ENCODE data around the gene LTBP2. TPM values are rescaled to one million over a fixed set of nuclear protein-coding genes. Genes with fewer than 3 reads are reported as not detected.

LTBP2 gene
- total RNA-seq, 2 donors from 2014 or later = 0.25 to 0.84 TPM

DNA sequence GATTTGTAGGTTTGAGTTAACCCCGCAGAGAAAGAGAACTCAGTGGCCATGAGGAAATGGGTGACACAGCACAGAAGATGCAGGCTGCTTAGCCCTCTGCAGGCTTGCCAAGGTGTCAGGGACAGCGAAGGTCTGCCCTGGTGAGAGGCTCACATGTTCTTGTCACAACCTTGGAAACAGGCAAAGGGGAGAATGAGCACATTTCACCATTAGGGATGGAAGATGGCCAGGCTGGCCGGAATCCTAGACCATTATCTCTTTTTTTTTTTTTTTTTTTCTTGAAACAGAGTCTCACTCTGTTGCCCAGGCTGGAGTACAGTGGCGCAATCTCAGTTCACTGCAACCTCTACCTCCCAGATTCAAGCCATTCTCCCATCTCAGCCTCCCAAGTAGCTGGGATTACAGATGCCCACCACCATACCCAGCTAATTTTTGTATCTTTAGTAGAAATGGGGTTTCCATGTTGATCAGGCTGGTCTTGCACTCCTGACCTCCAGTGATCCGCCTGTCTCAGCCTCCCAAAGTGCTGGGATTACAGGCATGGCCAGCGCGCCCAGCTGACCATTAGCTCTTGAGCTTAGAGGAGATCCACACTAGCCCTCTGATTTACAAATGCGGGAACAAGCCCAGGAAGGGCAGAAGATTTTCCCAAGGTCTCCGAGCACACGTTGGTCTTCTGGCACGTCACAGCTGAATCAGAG, 34.6 kb downstream of the LTBP2 start:
- H3K9me3 Mint-ChIP-seq = peaks cover 0 to 2% of the 10 kb centered on the region in 2 donors
- no peak overlapping the region for H3K27ac Mint-ChIP-seq
- H3K4me1 Mint-ChIP-seq (ENCODE audit: low read depth) = peaks cover 63% of the 10 kb centered on the region
- H3K36me3 Mint-ChIP-seq (ENCODE audit: insufficient read depth in 2 of 2) = peaks cover 0 to 4% of the 10 kb centered on the region in 2 donors
- ATAC-seq (replicated peaks in 1 of 2) (no peak), DNase-seq (no peak)
- peaks cover 7% of the 10 kb centered on the region for H3K27me3 Mint-ChIP-seq (ENCODE audit: low read depth)
- no peak overlapping the region for H3K4me3 Mint-ChIP-seq

DNA sequence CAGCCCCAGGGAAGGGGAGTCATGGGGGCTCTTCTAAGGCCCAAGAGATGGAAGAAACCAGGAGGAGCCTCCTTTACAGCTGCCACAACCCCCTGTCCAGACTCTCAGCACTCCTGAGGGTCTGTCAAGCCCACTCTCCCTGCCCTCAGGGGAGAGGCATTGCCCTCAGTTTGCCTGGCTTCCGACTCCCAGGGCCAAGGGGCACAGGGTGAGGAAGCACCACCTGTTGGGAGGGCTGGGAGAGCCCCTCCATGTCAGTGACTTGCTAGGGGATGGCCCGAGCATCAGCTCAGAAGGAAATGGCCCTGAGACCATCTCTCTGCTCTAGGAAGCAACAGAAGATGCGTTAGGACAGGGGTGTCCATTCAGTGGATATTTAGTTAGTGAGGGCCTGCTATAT, 36.1 kb downstream of the LTBP2 start:
- ATAC-seq (replicated peaks in 1 of 2) (no peak), DNase-seq (no peak)
- Mint-ChIP-seq H3K9me3 (peaks cover 0 to 2% of the 10 kb centered on the region in 2 donors), H3K27ac (no peak overlapping the region), H3K4me3 (no peak overlapping the region), H3K4me1 (ENCODE audit: low read depth) (peaks cover 69% of the 10 kb centered on the region), H3K36me3 (ENCODE audit: insufficient read depth in 2 of 2) (peaks cover 0 to 4% of the 10 kb centered on the region in 2 donors), H3K27me3 (ENCODE audit: low read depth) (peaks cover 11% of the 10 kb centered on the region)

DNA sequence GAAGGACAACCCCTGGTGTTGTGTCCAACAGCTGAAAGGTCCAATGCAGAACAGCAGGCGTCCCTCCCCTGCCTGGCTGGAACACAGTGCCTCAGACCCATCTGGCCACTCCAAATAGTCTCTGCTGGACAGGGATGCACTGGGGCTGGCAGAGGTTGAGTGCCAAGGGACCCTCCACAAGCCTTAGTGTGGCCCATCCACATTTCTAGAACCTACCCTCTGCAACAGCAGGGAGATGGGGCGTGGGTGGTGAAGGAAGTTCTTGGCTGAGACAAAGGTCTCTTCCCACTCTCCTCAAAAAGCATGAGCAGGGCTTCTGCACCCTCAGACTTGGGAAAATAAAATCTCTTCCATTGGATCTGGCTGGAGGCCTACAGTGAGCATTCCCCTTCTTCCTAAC, 36.5 kb downstream of the LTBP2 start:
- H3K4me1 Mint-ChIP-seq (ENCODE audit: low read depth) = peaks cover 64% of the 10 kb centered on the region

DNA sequence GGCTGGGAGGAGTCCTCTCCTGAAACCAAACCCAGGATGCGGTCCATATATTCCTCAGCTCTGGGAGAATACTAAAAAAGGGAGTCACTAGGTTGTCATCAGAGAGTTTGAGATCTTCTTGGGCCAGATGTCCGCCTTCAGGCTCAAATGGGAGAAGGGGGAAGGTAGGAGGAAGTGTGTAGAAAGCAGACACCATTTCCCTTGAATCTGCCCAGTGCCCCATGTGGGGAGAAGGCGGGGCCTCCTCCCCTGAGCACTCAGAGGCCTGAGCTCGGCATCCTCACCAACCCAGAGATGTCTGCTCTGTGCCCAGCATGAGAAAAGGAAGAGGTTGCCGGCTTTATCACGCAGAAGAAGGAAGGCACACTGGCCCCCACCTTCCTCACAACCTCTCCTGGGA, 37.3 kb downstream of the LTBP2 start:
- H3K27ac Mint-ChIP-seq = no peak overlapping the region
- H3K36me3 Mint-ChIP-seq (ENCODE audit: insufficient read depth in 2 of 2) = no peaks in the 10 kb centered on the region
- H3K9me3 Mint-ChIP-seq = no peaks in the 10 kb centered on the region
- ATAC-seq (replicated peaks in 1 of 2) (no peak), DNase-seq (peak in 1 of 2 donors; percentile 19)
- H3K27me3 Mint-ChIP-seq (ENCODE audit: low read depth) = peaks cover 11% of the 10 kb centered on the region
- peaks cover 56% of the 10 kb centered on the region for H3K4me1 Mint-ChIP-seq (ENCODE audit: low read depth)
- no peak overlapping the region for H3K4me3 Mint-ChIP-seq

More for the DNA sequence above, 36.5 kb downstream of the LTBP2 start:
- DNase-seq (no peak), ATAC-seq (replicated peaks in 1 of 2) (no peak)
- no peak overlapping the region for H3K4me3 Mint-ChIP-seq
- peaks cover 11% of the 10 kb centered on the region for H3K27me3 Mint-ChIP-seq (ENCODE audit: low read depth)
- no peak overlapping the region for H3K27ac Mint-ChIP-seq
- peaks cover 0 to 4% of the 10 kb centered on the region in 2 donors for H3K36me3 Mint-ChIP-seq (ENCODE audit: insufficient read depth in 2 of 2)
- peaks cover 0 to 2% of the 10 kb centered on the region in 2 donors for H3K9me3 Mint-ChIP-seq

DNA sequence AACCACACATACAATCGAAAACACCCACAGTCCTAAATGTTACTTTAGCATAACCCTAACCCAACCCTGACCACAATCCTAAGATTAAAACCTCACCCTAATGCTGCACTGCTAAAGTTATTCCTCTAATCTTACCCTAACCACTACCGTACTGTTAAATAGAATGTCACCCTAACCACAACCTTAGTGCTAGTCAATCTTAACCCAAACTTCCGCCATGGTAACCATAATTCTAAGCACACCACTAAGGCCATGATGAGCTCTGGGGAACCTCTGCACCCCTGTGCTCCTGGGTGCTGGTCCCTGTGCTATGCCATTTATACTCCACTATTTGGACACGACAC, 38.0 kb downstream of the LTBP2 start:
- peaks cover 50% of the 10 kb centered on the region for H3K4me1 Mint-ChIP-seq (ENCODE audit: low read depth)
- no peaks in the 10 kb centered on the region for H3K9me3 Mint-ChIP-seq
- ATAC-seq (replicated peaks in 1 of 2) (peak; percentile 67), DNase-seq (no peak)
- H3K27ac Mint-ChIP-seq = peak overlapping the region; percentile 0
- peak overlapping the region; percentile 3 to 29 for H3K4me3 Mint-ChIP-seq
- no peaks in the 10 kb centered on the region for H3K36me3 Mint-ChIP-seq (ENCODE audit: insufficient read depth in 2 of 2)
- H3K27me3 Mint-ChIP-seq (ENCODE audit: low read depth) = peaks cover 11% of the 10 kb centered on the region

DNA sequence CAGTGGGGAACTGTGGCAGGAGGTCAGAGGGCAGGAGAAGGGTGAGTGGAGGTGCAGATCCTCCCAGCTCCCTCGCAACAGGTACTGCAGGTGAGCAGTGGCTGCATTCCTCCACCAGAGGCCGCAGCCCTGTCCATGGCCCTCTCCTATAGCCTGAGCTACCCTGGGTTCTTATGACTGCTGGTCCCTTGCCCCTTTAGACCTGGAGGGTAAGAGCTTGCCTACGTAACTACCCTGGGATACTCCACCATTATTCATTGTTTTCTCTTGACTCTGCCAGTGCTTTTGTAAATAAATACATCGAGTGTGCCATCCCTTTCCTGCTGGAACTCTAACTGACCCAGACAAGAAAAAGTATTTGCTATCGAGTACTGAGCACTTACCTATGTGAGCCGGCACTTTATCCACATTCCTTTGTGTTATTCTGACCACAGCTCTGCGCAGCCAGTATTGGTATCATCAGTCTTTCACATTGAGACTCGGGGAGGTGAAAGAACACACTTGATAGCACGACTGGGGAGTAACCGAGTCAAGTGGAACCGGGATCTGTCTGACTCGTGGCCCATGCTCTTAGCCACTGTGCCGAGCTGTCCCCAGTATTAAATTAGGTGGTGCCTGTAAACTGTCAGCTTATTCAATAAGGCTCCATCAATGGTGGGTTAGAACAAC, 38.5 kb downstream of the LTBP2 start:
- Mint-ChIP-seq H3K9me3 (no peaks in the 10 kb centered on the region), H3K27ac (no peak overlapping the region), H3K27me3 (ENCODE audit: low read depth) (peaks cover 11% of the 10 kb centered on the region), H3K36me3 (ENCODE audit: insufficient read depth in 2 of 2) (no peaks in the 10 kb centered on the region), H3K4me3 (peak overlapping the region; percentile 11 to 13), H3K4me1 (ENCODE audit: low read depth) (peaks cover 45% of the 10 kb centered on the region)
- ATAC-seq (replicated peaks in 1 of 2) (peak in 1 of 2 donors; percentile 30), DNase-seq (no peak)

DNA sequence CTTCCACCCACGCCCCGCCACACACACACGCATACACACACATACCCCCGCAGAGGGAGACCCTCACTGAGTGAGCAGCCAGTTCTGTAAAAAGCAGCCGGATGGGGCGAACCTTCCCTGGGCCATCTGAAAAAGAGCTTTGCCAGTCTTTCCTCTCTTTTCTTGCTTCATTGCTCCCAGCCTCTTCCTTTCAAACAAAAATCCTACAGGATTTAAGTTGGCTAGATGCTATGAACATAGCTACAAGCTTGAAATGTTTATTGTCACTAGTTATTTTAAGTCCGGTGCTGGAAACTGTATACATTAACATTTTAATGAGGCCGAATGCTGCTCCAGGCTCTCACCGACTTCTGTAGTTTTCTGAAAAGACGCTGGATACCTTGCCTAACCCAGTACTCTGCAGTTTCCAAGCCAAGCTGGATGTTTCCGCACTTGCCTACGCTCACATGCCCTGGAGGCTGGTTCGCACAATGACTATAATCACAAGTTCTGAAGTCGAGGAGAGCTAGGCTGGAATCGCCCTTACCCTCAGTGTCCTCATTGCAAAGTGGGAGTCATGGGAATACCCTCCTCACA, 39.2 kb downstream of the LTBP2 start:
- peaks cover 11% of the 10 kb centered on the region for H3K27me3 Mint-ChIP-seq (ENCODE audit: low read depth)
- DNase-seq = no peak
- H3K4me1 Mint-ChIP-seq (ENCODE audit: low read depth) = peaks cover 41% of the 10 kb centered on the region
- no peak overlapping the region for H3K27ac Mint-ChIP-seq
- H3K4me3 Mint-ChIP-seq = peak overlapping the region; percentile 71 to 85
- no peaks in the 10 kb centered on the region for H3K36me3 Mint-ChIP-seq (ENCODE audit: insufficient read depth in 2 of 2)
- ATAC-seq (replicated peaks in 1 of 2) = no peak
- no peaks in the 10 kb centered on the region for H3K9me3 Mint-ChIP-seq

DNA sequence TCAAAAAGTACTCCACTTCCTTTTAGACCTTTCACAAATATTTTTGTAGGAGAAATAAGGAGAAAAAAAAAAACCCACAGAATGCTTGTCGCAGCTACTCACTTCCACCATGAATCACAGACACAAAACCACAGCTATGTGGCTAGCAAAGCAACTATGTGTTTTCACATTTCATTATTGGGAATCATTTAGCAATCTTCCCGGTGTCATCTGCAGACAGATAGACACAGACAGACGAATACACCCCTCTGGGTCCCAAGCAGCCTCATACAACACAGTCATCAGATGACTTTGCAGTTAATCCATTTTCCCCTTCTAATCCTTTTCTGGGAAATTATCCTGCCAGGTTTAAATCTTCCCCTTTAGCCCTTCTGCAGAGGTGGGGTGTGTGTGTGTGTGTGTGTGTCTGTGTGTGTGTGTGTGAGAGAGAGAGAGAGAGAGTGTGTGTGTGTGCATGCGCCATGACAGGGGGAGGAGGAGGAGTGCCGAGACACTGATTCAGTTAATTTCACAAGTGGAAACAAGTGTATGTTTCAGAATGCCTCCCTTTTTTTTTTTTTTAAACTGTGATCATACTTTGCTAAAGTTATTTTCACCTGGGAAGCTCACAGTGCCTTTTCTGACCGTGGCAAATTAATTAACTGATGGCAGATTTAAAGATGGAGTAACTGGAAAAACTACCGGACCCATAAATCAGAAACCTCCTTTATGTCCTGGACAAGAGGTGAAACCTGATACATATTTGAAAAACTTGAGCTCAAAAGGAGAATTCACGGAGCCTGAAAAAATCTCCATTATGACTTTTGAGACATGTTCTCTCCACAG, 39.9 kb downstream of the LTBP2 start:
- Mint-ChIP-seq H3K9me3 (no peaks in the 10 kb centered on the region), H3K4me1 (ENCODE audit: low read depth) (peaks cover 37% of the 10 kb centered on the region), H3K36me3 (ENCODE audit: insufficient read depth in 2 of 2) (no peaks in the 10 kb centered on the region), H3K4me3 (peak overlapping the region; percentile 71 to 85), H3K27me3 (ENCODE audit: low read depth) (peaks cover 6% of the 10 kb centered on the region), H3K27ac (peak overlapping the region; percentile 73)
- ATAC-seq (replicated peaks in 1 of 2) (peak; percentile 63 to 67), DNase-seq (peak; percentile 27 to 29)

DNA sequence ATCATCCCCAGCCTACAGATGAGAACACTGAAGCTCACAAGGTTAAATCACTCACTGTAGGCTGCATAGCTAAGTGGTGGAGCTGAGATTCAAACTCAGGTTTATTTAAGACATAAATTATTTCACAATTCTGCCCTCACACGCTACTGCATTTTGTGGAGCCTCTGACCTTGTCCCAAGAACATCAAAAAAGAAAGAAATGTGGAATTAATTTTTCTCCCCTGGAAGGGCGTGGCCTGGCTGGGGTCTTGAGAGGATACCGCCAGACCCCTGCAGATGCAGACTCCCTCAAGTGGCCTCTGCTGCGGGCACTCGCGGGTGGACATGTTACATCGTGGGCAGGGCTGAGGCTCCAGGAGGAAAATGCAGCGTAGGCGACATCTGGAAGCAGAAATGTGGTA, 40.6 kb downstream of the LTBP2 start:
- H3K27me3 Mint-ChIP-seq (ENCODE audit: low read depth) = peaks cover 6% of the 10 kb centered on the region
- DNase-seq = no peak
- no peaks in the 10 kb centered on the region for H3K36me3 Mint-ChIP-seq (ENCODE audit: insufficient read depth in 2 of 2)
- ATAC-seq (replicated peaks in 1 of 2) = no peak
- H3K4me1 Mint-ChIP-seq (ENCODE audit: low read depth) = peaks cover 37% of the 10 kb centered on the region
- H3K27ac Mint-ChIP-seq = no peak overlapping the region
- no peaks in the 10 kb centered on the region for H3K9me3 Mint-ChIP-seq
- H3K4me3 Mint-ChIP-seq = peak overlapping the region; percentile 71 to 85

DNA sequence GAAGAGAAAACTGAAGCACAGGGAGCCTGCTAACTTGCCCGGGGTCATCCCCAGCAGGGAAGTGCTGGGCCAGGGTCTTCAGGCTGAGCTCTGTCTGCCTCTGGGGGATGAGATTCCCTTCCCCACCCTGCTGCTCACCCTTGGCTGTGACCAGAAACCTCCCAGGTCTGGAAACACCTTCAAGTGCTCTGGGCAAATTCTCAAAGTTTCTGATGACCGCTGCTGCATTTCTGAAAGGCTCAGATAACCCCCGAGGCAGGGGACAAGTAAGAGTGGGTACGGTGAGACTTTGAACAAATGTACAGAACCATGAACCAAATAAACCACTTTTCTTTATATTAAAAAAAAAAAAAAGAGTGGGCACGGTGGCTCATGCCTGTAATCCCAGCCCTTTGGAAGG, 41.3 kb downstream of the LTBP2 start:
- no peak overlapping the region for H3K27ac Mint-ChIP-seq
- peaks cover 37% of the 10 kb centered on the region for H3K4me1 Mint-ChIP-seq (ENCODE audit: low read depth)
- H3K36me3 Mint-ChIP-seq (ENCODE audit: insufficient read depth in 2 of 2) = no peaks in the 10 kb centered on the region
- H3K27me3 Mint-ChIP-seq (ENCODE audit: low read depth) = peaks cover 6% of the 10 kb centered on the region
- no peak for DNase-seq
- ATAC-seq (replicated peaks in 1 of 2) = no peak
- no peaks in the 10 kb centered on the region for H3K9me3 Mint-ChIP-seq
- no peak overlapping the region for H3K4me3 Mint-ChIP-seq

DNA sequence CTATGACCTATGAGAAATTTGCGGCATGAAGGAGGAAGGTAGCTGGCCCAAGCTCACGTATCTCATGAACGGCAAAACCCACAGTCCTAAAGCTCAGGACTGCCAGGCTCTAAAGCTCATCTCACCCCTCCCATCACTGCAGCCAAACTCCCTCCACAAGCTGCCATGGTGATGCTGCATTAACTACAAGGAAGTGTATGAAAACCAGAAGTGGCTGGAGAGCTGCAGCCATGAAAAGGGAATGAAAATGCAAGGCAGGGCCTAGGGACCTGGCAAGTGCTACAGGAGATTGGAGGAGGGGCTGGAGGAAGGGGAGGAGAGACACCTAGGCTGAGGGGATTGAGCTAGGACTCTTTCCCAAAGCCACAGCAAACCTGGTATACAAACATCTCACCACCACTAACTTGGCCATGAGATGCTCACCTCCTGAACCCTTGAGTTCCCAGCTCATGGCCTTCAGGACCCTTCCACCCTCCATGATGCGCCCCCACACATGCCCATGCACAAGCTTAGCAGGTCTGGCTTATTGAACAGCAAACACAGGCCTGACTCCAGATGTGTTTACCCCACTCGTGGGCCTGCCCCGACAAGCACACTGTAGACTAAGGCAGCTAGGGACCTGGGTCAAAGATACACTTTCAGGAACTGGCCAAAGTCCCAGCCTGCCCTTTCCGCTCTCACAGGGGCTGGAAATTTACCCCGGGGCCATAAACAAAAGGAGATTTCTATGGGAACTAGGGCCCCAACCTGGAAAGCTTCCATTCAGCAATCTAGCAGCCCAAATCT, 42.0 kb downstream of the LTBP2 start:
- Mint-ChIP-seq H3K4me1 (ENCODE audit: low read depth) (peaks cover 37% of the 10 kb centered on the region), H3K9me3 (no peaks in the 10 kb centered on the region), H3K36me3 (ENCODE audit: insufficient read depth in 2 of 2) (no peaks in the 10 kb centered on the region), H3K27me3 (ENCODE audit: low read depth) (peaks cover 6% of the 10 kb centered on the region), H3K27ac (no peak overlapping the region), H3K4me3 (no peak overlapping the region)
- ATAC-seq (replicated peaks in 1 of 2) (no peak), DNase-seq (no peak)

DNA sequence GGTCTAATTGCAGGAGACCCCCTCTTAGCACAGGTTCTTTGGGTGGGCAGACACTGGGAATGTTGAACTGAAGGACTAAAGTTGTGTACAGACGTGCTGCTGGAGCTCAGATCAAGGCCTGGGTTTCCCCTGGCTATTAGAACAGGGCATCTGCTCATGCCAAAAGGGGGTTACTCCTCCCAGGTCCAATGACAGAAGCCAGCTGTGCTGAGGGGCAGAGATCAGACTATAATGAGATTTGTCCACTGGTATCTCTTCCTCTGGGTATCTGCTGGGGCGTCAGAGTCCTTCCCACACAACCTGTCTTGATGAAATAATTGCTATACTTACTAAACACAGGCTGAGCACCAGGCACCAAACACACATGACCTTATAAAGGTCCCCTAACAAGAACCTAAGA, 42.6 kb downstream of the LTBP2 start:
- H3K4me3 Mint-ChIP-seq = no peak overlapping the region
- no peaks in the 10 kb centered on the region for H3K36me3 Mint-ChIP-seq (ENCODE audit: insufficient read depth in 2 of 2)
- no peak for DNase-seq
- peaks cover 33% of the 10 kb centered on the region for H3K4me1 Mint-ChIP-seq (ENCODE audit: low read depth)
- H3K9me3 Mint-ChIP-seq = no peaks in the 10 kb centered on the region
- no peak overlapping the region for H3K27ac Mint-ChIP-seq
- peaks cover 6% of the 10 kb centered on the region for H3K27me3 Mint-ChIP-seq (ENCODE audit: low read depth)
- ATAC-seq (replicated peaks in 1 of 2) = no peak

Data from activated T-cell treated with anti-CD3 and anti-CD28 coated beads, Interleukin-2, amount 50 U/mL, for 72 hours (primary cell).